ENCODE results near the gene TEX2.
"Not testable (repeated sequence)": the region's sequence is repeated elsewhere in the genome, so short reads cannot be mapped to it uniquely, and the experiment has no call there.

The TEX2 gene

GRCh38 chr17:64232466-64233262, 30.4 kb downstream of the TEX2 start:
- DNase-seq = no peak

GRCh38 chr17:64231567-64232141, 31.4 kb downstream of the TEX2 start:
- DNase-seq = no peak

GRCh38 chr17:64230791-64231408, 32.2 kb downstream of the TEX2 start:
- DNase-seq = no peak

GRCh38 chr17:64229815-64230728, 33.0 kb downstream of the TEX2 start:
- no peak for DNase-seq

- DNase-seq = no peak
Observed at GRCh38 chr17:64226132-64226531, 36.9 kb downstream of the TEX2 start.

- no peak for DNase-seq
Observed at GRCh38 chr17:64225410-64225809, 37.6 kb downstream of the TEX2 start.

GRCh38 chr17:64223931-64224629, 39.0 kb downstream of the TEX2 start:
- DNase-seq = no peak

- no peak for DNase-seq
Observed at GRCh38 chr17:64223283-64223682, 39.8 kb downstream of the TEX2 start.

- no peak for DNase-seq
Observed at GRCh38 chr17:64221679-64222078, 41.4 kb downstream of the TEX2 start.

- not testable (repeated sequence) for DNase-seq
Observed at GRCh38 chr17:64220604-64221003, 42.5 kb downstream of the TEX2 start.

GRCh38 chr17:64219571-64219970, 43.5 kb downstream of the TEX2 start:
- DNase-seq = no peak

GRCh38 chr17:64218066-64218465, 45.0 kb downstream of the TEX2 start:
- no peak for DNase-seq

GRCh38 chr17:64217249-64217691, 45.8 kb downstream of the TEX2 start:
- no peak for DNase-seq

- DNase-seq = no peak
Observed at GRCh38 chr17:64216338-64217248, 46.5 kb downstream of the TEX2 start.

- DNase-seq = no peak
Observed at GRCh38 chr17:64216000-64216337, 47.1 kb downstream of the TEX2 start.

GRCh38 chr17:64214950-64215349, 48.1 kb downstream of the TEX2 start:
- no peak for DNase-seq

GRCh38 chr17:64213995-64214811, 48.9 kb downstream of the TEX2 start:
- DNase-seq = no peak

- no peak for DNase-seq
Observed at GRCh38 chr17:64212122-64212521, 50.9 kb downstream of the TEX2 start.

GRCh38 chr17:64209983-64210382, 53.1 kb downstream of the TEX2 start:
- no peak for DNase-seq

GRCh38 chr17:64209356-64209941, 53.6 kb downstream of the TEX2 start:
- no peak for DNase-seq
